ENCODE measurements around the gene IL1A.

Gene IL1A

GRCh38 chr2:112754564-112754963 lies 29.7 kb downstream of the IL1A start:
- H3K4me3 ChIP-seq (ENCODE audit: low read depth in 1 of 2, low read length in 2 of 2) = no peak overlapping the region
- H3K9me3 ChIP-seq (ENCODE audit: low read length) = no peaks in the 10 kb centered on the region
- H3K36me3 ChIP-seq (ENCODE audit: insufficient read depth, low read length) = no peaks in the 10 kb centered on the region
- H3K9ac ChIP-seq (ENCODE audit: low read length) = no peak overlapping the region
- H3K4me1 ChIP-seq (ENCODE audit: insufficient read depth, low read length) = peaks cover 30% of the 10 kb centered on the region
- H3K27me3 ChIP-seq (ENCODE audit: control insufficient read depth in 1 of 2, insufficient read depth in 2 of 2, low read length in 2 of 2) = no peaks in the 10 kb centered on the region
- H3K27ac ChIP-seq (ENCODE audit: low read depth, low read length) = no peak overlapping the region

GRCh38 chr2:112752667-112753066 lies 31.6 kb downstream of the IL1A start:
- no peak overlapping the region for H3K27ac ChIP-seq (ENCODE audit: low read depth, low read length)

GRCh38 chr2:112751451-112752197 lies 32.7 kb downstream of the IL1A start:
- Histone ChIP-seq H3K9ac (ENCODE audit: low read length) (no peak overlapping the region), H3K27me3 (ENCODE audit: control insufficient read depth in 1 of 2, insufficient read depth in 2 of 2, low read length in 2 of 2) (no peaks in the 10 kb centered on the region), H3K36me3 (ENCODE audit: insufficient read depth, low read length) (no peaks in the 10 kb centered on the region), H3K9me3 (ENCODE audit: low read length) (no peaks in the 10 kb centered on the region), H3K4me1 (ENCODE audit: insufficient read depth, low read length) (peaks cover 23% of the 10 kb centered on the region), H3K27ac (ENCODE audit: low read depth, low read length) (no peak overlapping the region), H3K4me3 (ENCODE audit: low read depth in 1 of 2, low read length in 2 of 2) (no peak overlapping the region)

More at GRCh38 chr2:112752667-112753066, 31.6 kb downstream of the IL1A start:
- no peak overlapping the region for H3K4me3 ChIP-seq (ENCODE audit: low read depth in 1 of 2, low read length in 2 of 2)
- peaks cover 26% of the 10 kb centered on the region for H3K4me1 ChIP-seq (ENCODE audit: insufficient read depth, low read length)
- H3K36me3 ChIP-seq (ENCODE audit: insufficient read depth, low read length) = no peaks in the 10 kb centered on the region
- H3K9ac ChIP-seq (ENCODE audit: low read length) = no peak overlapping the region
- no peaks in the 10 kb centered on the region for H3K27me3 ChIP-seq (ENCODE audit: control insufficient read depth in 1 of 2, insufficient read depth in 2 of 2, low read length in 2 of 2)
- no peaks in the 10 kb centered on the region for H3K9me3 ChIP-seq (ENCODE audit: low read length)

GRCh38 chr2:112750560-112750843 lies 33.8 kb downstream of the IL1A start:
- H3K4me3 ChIP-seq (ENCODE audit: low read depth in 1 of 2, low read length in 2 of 2) = no peak overlapping the region
- no peak overlapping the region for H3K9ac ChIP-seq (ENCODE audit: low read length)
- H3K9me3 ChIP-seq (ENCODE audit: low read length) = no peaks in the 10 kb centered on the region
- no peaks in the 10 kb centered on the region for H3K36me3 ChIP-seq (ENCODE audit: insufficient read depth, low read length)
- H3K27ac ChIP-seq (ENCODE audit: low read depth, low read length) = no peak overlapping the region
- H3K4me1 ChIP-seq (ENCODE audit: insufficient read depth, low read length) = peaks cover 15% of the 10 kb centered on the region
- no peaks in the 10 kb centered on the region for H3K27me3 ChIP-seq (ENCODE audit: control insufficient read depth in 1 of 2, insufficient read depth in 2 of 2, low read length in 2 of 2)

DNA sequence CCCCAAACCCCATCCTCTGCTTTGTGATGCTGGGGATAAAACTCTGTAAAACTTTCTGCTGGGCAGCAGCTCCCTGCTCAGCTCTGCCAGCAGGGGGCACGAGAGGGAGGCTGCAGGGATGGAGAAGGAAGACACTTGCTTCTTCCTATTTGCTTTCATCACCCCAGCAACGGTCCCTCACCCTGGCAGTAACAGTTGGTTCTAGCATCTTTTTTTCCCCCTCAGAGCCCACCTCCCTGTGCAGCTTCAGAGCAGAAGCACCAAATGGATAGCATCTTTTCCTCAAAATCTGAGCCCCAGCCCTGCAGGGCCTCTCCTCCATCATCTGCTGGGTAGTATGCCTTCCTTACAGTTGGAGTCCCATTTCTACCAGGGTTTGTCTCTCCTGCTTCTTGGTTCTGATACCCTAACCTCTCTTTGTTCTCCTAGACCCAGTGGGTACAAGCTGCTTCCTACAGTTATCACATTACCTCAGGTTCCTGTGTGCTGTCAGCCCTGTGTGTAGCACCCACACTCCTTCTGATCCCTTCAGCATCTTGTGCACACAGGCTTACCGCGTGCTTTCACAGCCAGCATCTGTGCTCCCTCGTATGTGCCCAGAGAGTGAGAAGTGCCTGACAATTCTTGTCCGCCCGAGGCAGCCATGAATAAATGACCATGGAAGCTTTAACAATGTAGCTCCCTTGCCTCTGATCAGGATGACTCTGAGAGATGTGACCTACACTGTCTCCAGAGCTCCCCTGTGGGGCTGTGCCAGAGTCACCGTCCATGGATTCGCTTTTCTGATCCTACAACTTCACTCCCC lies 34.3 kb downstream of the IL1A start:
- H3K4me1 ChIP-seq (ENCODE audit: insufficient read depth, low read length) = peaks cover 15% of the 10 kb centered on the region
- H3K27me3 ChIP-seq (ENCODE audit: control insufficient read depth in 1 of 2, insufficient read depth in 2 of 2, low read length in 2 of 2) = no peaks in the 10 kb centered on the region
- no peaks in the 10 kb centered on the region for H3K36me3 ChIP-seq (ENCODE audit: insufficient read depth, low read length)
- no peak overlapping the region for H3K27ac ChIP-seq (ENCODE audit: low read depth, low read length)
- no peak overlapping the region for H3K4me3 ChIP-seq (ENCODE audit: low read depth in 1 of 2, low read length in 2 of 2)
- no peak overlapping the region for H3K9ac ChIP-seq (ENCODE audit: low read length)
- H3K9me3 ChIP-seq (ENCODE audit: low read length) = no peaks in the 10 kb centered on the region

DNA sequence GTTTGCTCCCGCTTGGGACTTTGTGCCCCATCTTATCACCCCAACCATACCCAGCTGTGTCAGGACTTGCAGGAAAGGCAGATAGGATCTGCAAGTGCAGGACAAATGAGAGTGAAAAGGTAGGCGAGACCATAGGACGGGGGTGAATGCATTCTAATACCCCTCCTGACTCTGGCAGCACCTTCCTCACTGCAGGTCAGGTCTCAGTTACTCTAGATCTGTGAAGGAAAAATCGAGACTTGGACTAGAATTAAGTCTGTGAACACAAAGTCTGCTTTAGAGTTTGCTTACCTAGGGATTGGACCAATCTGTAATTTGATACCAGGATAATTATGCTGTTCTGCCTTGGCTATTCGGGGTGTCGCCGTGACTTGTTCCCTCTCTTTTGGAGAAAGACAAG lies 43.8 kb downstream of the IL1A start:
- Histone ChIP-seq H3K27me3 (ENCODE audit: control insufficient read depth in 1 of 2, insufficient read depth in 2 of 2, low read length in 2 of 2) (no peaks in the 10 kb centered on the region), H3K4me1 (ENCODE audit: insufficient read depth, low read length) (no peaks in the 10 kb centered on the region), H3K9ac (ENCODE audit: low read length) (no peak overlapping the region), H3K27ac (ENCODE audit: low read depth, low read length) (no peak overlapping the region), H3K9me3 (ENCODE audit: low read length) (no peaks in the 10 kb centered on the region), H3K36me3 (ENCODE audit: insufficient read depth, low read length) (no peaks in the 10 kb centered on the region), H3K4me3 (ENCODE audit: low read depth in 1 of 2, low read length in 2 of 2) (no peak overlapping the region)

DNA sequence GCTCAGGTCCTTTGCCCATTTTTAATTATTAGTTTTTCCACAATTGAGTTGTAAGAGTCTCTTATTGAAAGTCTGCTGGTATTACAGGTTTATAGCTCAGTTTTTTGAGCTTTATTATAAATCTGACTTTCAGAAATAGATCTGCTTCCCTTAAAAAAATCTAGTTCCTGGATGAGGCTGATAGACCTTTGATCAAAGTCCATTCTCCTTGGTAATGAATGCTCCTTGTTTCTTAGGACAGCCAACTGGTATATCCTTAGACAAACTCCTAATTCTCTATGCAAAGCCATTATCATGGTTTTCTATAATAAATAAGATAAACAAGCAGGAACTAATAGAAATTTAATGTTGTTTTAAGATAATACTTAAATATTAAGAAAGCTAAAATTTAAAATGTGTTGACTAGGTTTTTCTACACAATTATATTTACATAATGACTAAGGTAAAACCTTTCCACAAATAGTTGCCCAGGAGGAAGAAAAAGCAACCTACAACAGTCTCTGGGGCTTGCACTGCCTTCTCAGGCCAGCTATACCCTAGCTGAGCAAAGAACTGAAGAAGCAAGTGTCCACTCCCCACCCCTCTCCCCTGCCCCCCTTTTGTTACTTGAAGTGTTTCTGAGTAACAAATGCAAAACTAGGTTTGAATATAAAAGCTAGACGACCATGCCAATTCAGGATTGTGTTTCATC lies 46.6 kb downstream of the IL1A start:
- Histone ChIP-seq H3K9me3 (ENCODE audit: low read length) (no peaks in the 10 kb centered on the region), H3K36me3 (ENCODE audit: insufficient read depth, low read length) (no peaks in the 10 kb centered on the region), H3K27me3 (ENCODE audit: control insufficient read depth in 1 of 2, insufficient read depth in 2 of 2, low read length in 2 of 2) (no peaks in the 10 kb centered on the region), H3K27ac (ENCODE audit: low read depth, low read length) (no peak overlapping the region), H3K4me1 (ENCODE audit: insufficient read depth, low read length) (no peaks in the 10 kb centered on the region), H3K4me3 (ENCODE audit: low read depth in 1 of 2, low read length in 2 of 2) (no peak overlapping the region), H3K9ac (ENCODE audit: low read length) (no peak overlapping the region)

DNA sequence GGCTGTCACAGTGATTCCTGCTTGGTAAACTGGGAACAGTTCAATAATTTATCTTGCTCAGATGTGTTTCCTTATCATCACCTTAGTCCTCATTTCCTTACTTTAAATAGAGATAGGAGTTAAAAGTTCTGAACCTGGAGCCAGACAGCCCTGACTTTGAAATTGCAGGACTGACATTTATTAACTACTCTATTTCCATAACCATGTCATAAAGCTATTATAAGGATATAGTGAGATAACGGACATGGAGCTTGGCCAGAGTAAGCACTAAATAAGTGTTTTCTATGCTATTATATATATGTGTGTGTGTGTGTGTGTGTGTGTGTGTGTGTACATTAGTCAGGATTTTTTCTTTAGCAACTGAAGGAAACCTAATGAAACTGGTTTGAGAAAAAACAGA lies 50.4 kb downstream of the IL1A start:
- no peak overlapping the region for H3K9ac ChIP-seq (ENCODE audit: low read length)
- H3K9me3 ChIP-seq (ENCODE audit: low read length) = no peaks in the 10 kb centered on the region
- no peak overlapping the region for H3K4me3 ChIP-seq (ENCODE audit: low read depth in 1 of 2, low read length in 2 of 2)
- H3K27ac ChIP-seq (ENCODE audit: low read depth, low read length) = no peak overlapping the region
- no peaks in the 10 kb centered on the region for H3K27me3 ChIP-seq (ENCODE audit: control insufficient read depth in 1 of 2, insufficient read depth in 2 of 2, low read length in 2 of 2)
- H3K36me3 ChIP-seq (ENCODE audit: insufficient read depth, low read length) = no peaks in the 10 kb centered on the region
- no peaks in the 10 kb centered on the region for H3K4me1 ChIP-seq (ENCODE audit: insufficient read depth, low read length)

DNA sequence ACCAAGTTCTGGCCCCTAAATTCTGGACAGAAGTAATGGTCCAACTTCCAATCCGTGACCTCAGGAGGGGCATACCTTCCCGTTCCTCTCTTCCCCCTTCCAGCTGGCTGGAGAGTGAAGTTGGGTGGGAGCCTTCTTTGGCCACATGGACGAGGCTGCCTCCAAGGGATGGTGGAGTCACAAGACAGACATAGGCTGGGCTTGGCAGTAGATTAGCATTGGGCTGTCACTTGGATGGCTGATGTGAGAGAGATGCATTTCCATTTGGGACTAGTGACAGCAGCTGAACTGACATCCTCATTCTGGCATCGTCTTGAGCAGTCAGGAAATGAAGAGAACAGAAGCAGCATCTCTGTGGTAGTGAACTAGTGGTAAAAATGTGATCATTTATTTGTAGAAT lies 50.8 kb downstream of the IL1A start:
- no peaks in the 10 kb centered on the region for H3K4me1 ChIP-seq (ENCODE audit: insufficient read depth, low read length)

GRCh38 chr2:112731479-112731878 lies 52.8 kb downstream of the IL1A start:
- no peak overlapping the region for H3K9ac ChIP-seq (ENCODE audit: low read length)
- no peak overlapping the region for H3K27ac ChIP-seq (ENCODE audit: low read depth, low read length)
- no peaks in the 10 kb centered on the region for H3K9me3 ChIP-seq (ENCODE audit: low read length)
- no peak overlapping the region for H3K4me3 ChIP-seq (ENCODE audit: low read depth in 1 of 2, low read length in 2 of 2)
- no peaks in the 10 kb centered on the region for H3K27me3 ChIP-seq (ENCODE audit: control insufficient read depth in 1 of 2, insufficient read depth in 2 of 2, low read length in 2 of 2)
- H3K4me1 ChIP-seq (ENCODE audit: insufficient read depth, low read length) = no peaks in the 10 kb centered on the region
- H3K36me3 ChIP-seq (ENCODE audit: insufficient read depth, low read length) = no peaks in the 10 kb centered on the region

More for the DNA sequence above, 50.8 kb downstream of the IL1A start:
- Histone ChIP-seq H3K4me3 (ENCODE audit: low read depth in 1 of 2, low read length in 2 of 2) (no peak overlapping the region), H3K9me3 (ENCODE audit: low read length) (no peaks in the 10 kb centered on the region), H3K27ac (ENCODE audit: low read depth, low read length) (no peak overlapping the region), H3K27me3 (ENCODE audit: control insufficient read depth in 1 of 2, insufficient read depth in 2 of 2, low read length in 2 of 2) (no peaks in the 10 kb centered on the region), H3K9ac (ENCODE audit: low read length) (no peak overlapping the region), H3K36me3 (ENCODE audit: insufficient read depth, low read length) (no peaks in the 10 kb centered on the region)

DNA sequence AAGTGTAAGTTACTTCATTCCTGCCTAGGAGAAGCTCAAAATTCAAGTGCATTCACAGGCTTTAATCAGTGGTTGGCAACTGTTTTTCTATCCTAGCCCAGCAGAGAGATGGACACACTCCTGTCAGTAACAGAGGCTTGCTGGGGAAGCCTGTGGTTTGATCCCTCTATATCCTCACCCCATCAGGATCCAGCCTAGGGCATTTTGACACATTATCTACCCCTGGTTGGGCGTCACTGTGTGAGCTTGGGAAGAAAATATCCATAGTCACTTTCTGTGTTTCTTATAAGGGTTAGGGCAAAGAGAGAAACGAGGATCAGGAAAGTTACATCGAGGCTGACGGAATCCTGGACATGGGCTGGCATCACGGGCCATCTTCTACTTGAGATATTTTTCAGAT lies 53.5 kb downstream of the IL1A start:
- Histone ChIP-seq H3K4me3 (ENCODE audit: low read depth in 1 of 2, low read length in 2 of 2) (no peak overlapping the region), H3K9ac (ENCODE audit: low read length) (no peak overlapping the region), H3K4me1 (ENCODE audit: insufficient read depth, low read length) (no peaks in the 10 kb centered on the region), H3K27ac (ENCODE audit: low read depth, low read length) (no peak overlapping the region), H3K27me3 (ENCODE audit: control insufficient read depth in 1 of 2, insufficient read depth in 2 of 2, low read length in 2 of 2) (no peaks in the 10 kb centered on the region), H3K9me3 (ENCODE audit: low read length) (no peaks in the 10 kb centered on the region), H3K36me3 (ENCODE audit: insufficient read depth, low read length) (no peaks in the 10 kb centered on the region)
